ENCODE data around the gene TUBA3E.
"Not testable (repeated sequence)": the region's sequence is repeated elsewhere in the genome, so short reads cannot be mapped to it uniquely, and the experiment has no call there.

The TUBA3E gene

DNA sequence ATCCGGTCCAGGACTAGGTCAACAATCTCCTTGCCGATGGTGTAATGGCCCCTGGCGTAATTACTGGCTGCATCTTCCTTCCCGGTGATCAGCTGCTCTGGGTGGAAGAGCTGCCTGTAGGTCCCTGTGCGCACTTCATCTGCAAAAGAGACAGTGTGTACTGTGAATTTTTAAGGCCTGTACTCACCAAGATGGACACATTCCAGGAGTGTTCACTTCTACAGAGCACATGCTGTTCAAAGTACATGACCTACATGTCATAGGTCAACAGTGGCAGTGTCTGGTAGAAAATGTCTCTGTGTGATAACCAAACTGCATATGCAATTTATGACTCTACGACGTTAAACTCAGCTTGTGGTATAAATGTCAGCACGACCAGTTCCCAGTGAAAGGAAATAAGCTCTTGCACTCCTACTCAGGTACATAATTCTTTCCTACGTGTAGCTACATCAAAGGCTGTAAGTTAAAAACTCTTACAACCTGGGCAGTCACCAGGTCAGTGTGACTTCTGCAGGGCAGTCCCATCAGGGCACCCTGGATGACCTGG lies 3.1 kb downstream of the TUBA3E start:
- not testable (repeated sequence) for H3K4me3 ChIP-seq (ENCODE audit: low read length); DNase-seq (ENCODE audit: low read depth, low spot score)

DNA sequence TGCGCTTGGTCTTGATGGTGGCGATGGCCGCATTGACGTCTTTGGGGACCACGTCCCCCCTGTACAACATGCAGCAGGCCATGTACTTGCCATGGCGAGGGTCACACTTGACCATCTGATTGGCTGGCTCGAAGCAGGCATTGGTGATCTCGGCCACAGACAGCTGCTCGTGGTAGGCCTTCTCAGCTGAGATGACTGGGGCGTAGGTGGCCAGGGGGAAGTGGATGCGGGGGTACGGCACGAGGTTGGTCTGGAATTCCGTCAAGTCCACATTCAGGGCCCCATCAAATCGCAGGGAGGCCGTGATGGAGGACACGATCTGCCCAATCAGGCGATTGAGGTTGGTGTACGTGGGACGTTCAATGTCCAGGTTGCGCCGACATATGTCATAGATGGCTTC lies 4.4 kb downstream of the TUBA3E start:
- not testable (repeated sequence) for H3K4me3 ChIP-seq (ENCODE audit: low read length); DNase-seq (ENCODE audit: low read depth, low spot score)

DNA sequence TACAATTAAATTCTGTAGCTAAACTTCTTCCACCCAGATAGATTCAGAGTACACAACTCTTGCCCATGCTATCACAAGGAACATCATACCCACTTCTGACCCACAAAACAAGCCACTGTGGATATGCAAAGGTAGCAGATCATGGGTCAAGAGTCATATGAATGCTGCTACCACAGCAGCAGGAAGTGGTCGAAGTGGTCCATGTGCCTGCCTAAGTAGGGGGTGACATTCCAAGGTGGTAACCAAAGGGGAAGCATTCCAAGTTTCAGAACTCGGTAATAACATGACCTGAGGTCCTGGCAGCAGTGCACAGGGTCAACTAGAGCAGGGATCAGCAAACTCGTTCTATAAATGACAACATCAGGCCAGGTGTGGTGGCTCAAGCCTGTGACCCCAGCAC lies 5.8 kb downstream of the TUBA3E start:
- not testable (repeated sequence) for DNase-seq (ENCODE audit: low read depth, low spot score); H3K4me3 ChIP-seq (ENCODE audit: low read length)

DNA sequence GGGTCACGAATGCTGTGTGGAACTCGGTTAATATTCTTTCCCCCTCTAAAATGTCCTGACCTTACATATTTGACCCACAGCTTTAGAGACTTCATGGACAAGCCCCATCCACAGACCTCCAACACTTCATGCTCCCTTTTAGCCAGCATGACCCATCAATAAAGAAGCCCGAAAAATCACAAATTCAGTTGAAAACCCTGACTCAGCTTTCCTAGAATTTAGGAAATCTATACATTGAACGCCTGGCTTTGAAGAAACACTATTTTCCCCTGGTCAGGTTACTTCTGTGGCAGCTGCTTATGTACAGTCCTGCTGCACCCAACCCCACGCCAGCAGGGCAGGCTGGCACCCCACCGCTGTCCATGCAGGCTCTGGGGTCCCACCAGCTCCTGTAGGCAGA lies 6.9 kb downstream of the TUBA3E start:
- DNase-seq (ENCODE audit: low read depth, low spot score); H3K4me3 ChIP-seq (ENCODE audit: low read length): not testable (repeated sequence)

DNA sequence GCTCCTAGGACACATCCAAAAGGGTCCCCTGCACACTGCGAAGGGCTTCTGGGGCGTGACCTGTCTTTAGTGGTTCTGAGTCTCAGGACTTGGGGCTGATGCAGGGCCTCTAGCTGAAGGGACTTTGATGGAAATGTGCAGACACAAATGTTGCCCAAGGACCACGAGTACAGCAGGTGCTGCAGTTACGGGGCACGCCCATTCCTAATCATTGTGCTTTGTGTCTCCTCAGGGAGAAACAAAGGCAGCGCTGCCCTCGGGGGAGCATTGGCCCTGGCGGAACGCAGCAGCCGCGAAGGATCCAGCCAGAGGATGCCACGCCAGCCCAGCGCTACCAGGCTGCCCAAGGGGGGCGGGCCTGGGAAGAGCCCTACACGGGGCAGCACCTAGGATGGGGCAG lies 8.0 kb downstream of the TUBA3E start:
- no peak overlapping the region for H3K4me3 ChIP-seq (ENCODE audit: low read length)
- no peak for DNase-seq (ENCODE audit: low read depth, low spot score)

DNA sequence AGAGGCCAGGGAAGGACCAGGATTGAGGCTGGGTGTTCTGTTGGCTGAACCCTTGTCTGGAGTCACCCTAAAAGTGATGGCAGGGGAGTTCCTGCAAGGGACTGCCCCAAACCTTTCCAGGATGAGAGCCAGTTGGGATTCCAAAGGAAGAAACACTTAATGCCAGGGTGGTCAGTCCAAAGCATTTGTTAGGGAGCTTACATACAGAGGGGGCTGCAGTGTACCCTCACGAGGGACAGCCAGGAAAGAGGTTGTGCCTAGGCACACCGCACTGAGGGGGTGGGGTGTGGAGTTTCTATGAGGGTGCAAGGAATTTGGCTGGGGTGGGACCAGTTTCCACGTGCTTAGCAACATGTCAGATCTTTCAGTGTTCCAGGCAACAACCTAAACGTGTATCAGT lies 9.3 kb downstream of the TUBA3E start:
- H3K4me3 ChIP-seq (ENCODE audit: low read length); DNase-seq (ENCODE audit: low read depth, low spot score): not testable (repeated sequence)

DNA sequence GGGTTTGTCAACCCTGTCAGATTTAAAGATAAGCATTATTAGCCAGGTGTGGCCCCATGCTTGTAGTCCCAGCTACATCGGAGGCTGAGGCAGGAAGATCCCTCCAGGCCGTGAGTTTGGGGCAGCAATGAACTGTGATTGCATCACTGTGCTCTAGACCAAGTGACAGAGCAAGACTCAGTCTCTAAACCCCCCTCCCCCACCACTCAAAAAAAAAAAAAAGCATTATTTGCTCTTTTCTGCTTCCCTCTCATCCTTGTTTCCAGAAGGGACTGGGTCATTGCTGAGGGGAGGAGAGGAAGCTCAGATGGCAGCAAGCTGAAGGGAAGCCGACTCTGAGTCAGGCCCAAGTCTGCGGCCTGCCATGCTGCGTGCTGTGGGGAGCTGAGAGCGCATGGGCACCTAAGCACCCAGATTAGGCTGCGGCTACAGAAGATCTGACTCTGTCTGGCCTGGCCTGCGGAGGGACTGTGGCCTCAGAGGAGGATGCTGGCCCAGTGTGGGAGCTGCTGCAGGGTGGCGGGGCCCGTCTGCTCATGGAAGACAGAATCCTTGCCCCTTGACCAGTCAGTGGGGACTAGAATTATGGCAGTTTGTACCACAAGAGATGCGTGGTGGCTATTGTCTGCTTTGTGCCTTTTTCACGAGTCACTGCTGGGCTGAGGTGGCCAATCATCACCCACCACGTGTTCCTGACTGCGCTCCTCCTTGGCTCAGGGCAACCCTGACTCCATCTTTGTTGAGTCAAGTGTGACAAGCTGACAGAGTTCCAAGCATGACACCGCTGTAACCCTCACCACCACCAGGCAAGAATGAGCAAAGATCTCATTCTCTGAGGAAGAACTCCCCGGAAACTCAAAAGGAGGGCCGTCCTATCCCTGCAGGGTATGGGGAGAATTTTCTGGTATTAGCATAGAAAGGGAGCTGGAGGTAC lies 10.1 kb downstream of the TUBA3E start:
- not testable (repeated sequence) for DNase-seq (ENCODE audit: low read depth, low spot score); H3K4me3 ChIP-seq (ENCODE audit: low read length)

DNA sequence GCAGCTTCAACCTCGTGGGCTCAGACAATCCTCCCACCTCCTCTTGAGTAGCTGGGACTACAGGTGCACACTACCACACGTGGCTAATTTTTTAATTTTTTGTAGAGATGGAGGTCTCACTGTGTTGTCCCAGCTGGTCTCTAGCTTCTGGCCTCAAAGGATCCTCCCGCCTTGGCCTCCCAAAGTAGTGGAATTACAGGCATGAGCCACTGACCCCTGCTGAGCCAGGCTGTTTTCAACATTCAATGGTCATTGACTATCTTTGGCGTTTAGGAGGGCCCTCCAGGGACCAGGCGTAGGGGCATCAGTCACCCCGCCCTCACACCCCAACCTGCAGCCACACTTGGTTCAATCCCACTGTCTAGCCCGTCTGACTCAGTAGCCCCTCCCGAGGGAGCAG lies 11.0 kb downstream of the TUBA3E start:
- H3K4me3 ChIP-seq (ENCODE audit: low read length) = no peak overlapping the region
- no peak for DNase-seq (ENCODE audit: low read depth, low spot score)

DNA sequence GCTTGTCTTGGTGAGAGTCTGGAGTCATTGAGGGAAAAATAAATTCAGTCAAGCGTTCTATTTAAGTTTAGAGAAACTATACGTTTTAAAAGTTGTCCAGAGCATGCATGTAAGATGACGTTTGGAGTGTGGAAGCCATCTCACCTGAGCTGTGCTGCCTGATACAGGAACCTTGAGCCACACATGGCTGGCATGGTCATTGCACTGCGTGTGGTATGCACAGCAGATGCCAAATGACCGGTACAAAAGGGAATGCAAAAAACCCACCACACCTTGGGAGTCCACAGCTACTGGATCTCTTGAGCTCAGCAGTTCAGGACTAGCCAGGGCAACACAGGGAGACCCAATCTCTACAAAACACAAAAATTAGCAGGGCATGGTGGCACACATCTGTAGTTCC lies 11.8 kb downstream of the TUBA3E start:
- H3K4me3 ChIP-seq (ENCODE audit: low read length) = no peak overlapping the region
- no peak for DNase-seq (ENCODE audit: low read depth, low spot score)

DNA sequence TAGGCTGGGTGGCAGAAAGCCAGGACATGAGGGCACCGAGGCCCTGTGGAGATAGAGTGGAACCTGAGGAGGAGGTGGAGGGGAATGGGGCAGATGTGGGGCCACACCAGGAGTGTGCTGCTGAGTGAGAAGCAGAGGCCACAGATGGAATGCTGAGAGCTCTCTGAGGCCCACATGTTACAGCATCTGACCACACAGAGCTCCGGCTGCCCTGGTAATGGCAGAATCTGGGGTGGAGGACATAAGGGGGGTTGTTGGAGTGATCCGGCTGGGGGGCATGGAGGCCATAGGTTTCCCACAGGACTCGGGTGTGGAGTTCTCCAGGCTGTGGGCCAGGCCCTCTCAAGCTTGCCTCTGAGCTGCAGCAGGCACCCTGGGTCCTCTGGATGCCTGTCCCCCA lies 12.3 kb downstream of the TUBA3E start:
- DNase-seq (ENCODE audit: low read depth, low spot score) = no peak
- no peak overlapping the region for H3K4me3 ChIP-seq (ENCODE audit: low read length)

DNA sequence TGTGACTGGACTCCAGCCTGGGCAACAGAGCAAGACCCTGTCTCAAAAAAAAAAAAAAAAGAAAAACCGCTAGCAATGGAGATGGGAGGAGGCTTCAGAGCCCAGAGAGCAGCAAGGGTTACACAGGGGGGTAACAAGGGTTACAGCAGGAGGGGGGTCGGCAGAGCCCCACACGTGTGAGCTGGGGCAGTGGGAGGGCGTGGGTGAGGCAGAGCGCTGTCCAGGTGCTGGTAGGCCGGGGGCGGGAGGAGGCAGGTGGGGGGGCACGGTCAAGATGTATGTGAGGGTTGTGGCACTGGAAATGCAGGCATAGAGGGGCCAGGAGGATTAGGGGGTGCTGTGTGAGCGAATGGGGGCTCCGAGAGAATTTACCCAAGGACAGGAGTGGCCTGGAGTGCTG lies 12.8 kb downstream of the TUBA3E start:
- no peak overlapping the region for H3K4me3 ChIP-seq (ENCODE audit: low read length)
- DNase-seq (ENCODE audit: low read depth, low spot score) = no peak

DNA sequence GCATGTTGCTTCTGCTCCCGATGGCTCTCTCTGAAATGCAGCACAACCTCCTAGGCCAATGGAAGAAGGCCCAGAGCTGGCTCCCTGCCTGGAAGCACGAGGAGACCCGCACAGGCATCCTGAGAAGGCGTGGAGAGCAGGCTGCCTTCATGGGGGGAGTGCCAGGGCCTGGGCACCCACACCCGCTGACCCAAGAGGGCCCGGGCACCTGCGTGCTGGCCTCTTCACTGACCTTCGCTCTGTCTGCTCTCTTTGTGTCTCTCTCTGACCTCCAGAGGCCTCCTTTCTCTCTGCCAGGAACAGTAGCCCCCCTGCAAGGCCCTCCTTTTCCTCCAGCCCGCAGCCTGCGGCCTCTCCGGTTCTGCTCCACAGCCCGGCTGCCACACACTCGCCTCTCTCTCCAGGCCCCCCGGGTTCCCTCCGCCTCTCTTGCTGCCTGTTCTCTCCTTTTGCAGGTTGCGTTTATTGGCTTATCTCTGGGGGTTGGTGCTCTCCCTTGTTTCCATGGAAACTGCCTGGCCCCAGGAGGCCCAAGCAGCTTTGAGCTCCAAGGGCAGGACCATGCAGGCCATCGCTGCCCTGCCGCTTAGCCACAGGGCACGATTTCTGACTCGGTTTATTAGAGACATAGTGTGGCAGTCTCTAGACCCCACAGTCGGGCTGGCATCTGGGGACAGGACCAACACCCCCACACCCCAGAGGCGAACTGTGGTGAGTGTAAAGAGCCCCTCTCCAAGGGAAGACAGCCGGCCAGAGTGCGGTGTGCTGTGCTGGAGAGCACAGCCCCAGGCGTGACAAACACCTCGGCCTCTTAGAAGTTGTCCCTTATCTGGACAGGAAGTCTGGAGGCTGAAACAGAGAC lies 14.5 kb downstream of the TUBA3E start:
- DNase-seq (ENCODE audit: low read depth, low spot score) = no peak
- H3K4me3 ChIP-seq (ENCODE audit: low read length) = peak overlapping the region; percentile 94

DNA sequence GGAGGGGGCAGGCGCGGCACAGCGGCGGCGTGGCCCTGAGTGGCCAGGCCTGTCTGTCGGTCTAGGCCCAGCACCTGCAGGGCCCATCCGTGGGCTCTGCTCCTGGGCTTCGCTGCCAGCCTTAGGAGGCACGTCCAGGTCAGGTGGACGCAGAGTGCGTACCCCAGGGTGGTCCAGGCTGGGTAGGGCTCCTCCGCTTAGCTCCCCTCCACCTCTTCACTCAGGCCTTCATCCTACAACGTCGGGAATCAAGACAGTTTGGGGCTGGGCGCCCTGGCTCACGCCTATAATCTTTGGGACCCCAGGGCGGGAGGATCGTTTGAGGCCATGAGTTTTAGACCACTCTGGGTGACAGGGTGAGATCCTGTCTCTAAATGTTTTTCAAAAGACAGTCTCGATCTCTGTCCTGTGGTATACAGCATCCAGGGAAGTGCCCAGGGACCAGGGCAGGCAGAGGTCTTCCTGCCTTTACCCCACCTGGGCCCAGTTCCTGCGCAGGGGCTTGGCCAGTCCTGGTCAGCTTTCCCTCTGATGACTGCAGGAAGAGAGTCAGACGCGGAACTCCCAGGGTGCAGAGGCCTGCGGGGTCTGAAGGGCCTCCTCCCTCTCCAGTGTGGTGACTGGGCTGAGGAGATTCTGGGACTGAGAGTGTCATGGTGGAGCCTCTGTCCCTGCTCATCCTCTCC lies 15.3 kb downstream of the TUBA3E start:
- peak overlapping the region; percentile 94 for H3K4me3 ChIP-seq (ENCODE audit: low read length)
- DNase-seq (ENCODE audit: low read depth, low spot score) = not testable (repeated sequence)

DNA sequence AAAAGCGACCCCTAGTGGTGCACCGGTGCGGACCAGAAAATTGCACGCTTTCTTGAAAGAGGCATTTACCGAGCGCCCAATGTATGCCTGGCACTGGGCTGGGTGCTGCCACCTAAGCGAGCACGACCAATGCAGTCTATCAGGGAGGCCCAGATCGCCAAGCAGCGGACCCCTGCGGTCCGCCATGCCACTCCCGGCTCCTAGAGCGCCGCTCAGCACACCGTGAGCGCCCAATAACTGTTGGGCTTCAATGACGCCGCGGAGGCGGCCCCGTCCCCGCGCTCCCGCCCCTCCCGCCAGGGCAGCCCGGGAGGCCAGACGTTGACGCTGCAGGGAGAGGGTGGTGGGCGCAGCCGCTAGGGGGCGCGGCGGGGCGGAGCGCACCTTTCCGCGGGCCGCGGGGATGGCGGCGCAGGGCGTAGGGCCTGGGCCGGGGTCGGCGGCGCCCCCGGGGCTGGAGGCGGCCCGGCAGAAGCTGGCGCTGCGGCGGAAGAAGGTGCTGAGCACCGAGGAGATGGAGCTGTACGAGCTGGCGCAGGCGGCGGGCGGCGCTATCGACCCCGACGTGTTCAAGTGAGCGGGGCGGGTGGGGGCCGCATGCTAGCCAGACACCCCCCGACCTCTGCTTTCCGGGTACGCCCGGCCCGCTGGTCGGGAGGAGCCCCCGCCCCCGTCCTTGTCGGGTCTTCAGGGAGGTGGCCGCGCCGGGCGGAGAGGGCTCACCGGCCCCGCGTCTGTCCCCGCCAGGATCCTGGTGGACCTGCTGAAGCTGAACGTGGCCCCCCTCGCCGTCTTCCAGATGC lies 16.2 kb downstream of the TUBA3E start, which contains the start of gene MZT2B:
Gene MZT2B (plus strand): TSS at position 383 of the 803 bp plus-strand sequence. CDS start 21 bp downstream, at position 404.
- peak within 1 kb of the TSS; percentile 94 for H3K4me3 ChIP-seq (ENCODE audit: low read length)
- peak; percentile 78 for DNase-seq (ENCODE audit: low read depth, low spot score)

DNA sequence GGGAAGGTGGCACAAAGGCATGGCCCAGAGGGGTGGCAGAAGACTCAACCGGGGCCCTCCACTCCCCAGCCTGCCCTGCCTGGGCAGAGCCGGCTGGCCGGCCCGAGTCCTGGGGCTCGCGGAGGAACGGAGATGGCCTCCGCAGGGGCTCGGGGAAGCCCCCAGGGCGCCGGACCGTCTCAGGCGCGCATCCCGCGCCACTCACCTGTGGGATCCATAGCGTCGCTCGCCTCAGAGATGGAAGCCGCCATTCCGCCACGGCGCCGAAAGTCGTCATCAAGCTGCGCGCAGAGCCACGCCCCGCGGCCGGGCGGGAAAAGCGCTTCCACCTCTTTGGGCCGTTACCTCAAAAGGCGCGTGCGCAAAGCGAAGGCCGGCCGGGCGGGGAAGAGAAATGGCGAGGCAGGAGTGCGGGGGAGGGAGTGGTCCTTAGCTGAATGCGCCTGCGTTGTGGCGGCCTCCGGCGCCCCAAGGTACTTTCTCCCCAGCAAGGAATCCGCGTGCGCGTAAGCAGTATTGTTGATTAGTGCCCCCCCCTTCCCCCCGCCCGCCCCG lies 16.8 kb downstream of the TUBA3E start, which contains the start of gene SMPD4:
Gene SMPD4 (minus strand): TSS at position 278 of the 555 bp plus-strand sequence. CDS start 5,010 bp downstream, outside the sequence.
- peak; percentile 90 for DNase-seq (ENCODE audit: low read depth, low spot score)
- H3K4me3 ChIP-seq (ENCODE audit: low read length) = peak within 1 kb of the TSS; percentile 94

DNA sequence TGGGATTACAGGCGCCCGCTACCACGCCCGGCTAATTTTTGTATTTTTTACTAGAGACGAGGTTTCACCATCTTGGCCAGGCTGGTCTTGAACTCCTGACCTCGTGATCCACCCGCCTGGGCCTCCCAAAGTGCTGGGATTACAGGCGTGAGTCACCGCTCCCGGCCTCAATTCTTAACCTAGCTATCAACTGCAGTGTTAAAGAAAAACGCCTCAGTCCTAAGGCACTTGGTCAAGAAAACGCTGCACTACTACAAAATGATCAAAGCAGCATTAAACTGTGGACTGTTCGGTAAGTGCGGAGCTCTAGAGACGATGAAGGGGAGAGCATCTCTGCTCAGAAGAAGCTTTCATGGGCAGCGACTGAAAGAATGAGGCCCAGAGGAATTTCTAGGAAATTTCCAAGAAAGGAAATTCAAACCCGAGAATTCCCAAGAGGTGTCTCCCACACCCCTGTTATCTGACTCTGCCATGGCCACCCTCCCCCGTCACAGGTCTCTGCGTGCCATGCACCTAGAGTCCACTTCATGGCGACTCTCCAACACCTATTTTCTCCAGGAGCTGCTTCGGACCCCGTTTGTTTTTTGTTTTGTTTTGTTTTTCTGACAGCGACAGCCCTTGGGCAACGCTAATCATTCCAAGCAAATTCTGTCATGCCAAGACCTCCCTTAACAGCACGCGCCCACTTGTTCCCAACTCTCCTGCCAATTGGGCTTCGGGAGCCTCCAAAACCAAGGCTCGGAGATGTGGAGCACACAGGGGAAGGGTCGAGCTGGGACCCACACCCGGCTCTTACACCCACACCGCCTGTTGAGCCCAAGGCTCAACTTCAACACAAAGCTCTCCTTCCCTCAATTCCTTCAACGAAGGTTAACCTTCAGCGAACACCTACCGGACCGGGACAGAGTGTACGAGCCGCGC lies 17.6 kb downstream of the TUBA3E start:
- DNase-seq (ENCODE audit: low read depth, low spot score) = not testable (repeated sequence)
- peak overlapping the region; percentile 94 for H3K4me3 ChIP-seq (ENCODE audit: low read length)

DNA sequence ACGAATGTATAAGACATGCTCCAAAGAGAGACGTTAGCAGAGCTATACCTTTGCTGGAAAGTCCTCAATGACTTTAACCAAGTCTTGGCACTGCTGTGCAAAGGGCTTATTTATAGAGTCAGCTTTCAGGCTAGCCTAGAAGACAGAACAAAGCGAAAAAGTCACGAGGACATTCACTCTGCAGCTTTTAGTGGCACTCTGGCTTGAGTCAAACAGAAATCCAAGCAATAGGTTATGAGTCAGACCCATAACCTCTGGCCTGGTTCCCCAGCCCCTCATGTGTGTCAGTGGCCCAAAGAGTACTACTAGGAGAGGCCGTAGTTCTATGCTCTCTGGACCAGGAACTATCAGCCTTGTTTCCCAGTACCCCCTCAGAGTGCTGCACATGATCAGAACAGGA lies 23.4 kb downstream of the TUBA3E start:
- not testable (repeated sequence) for H3K4me3 ChIP-seq (ENCODE audit: low read length); DNase-seq (ENCODE audit: low read depth, low spot score)

Data from Jurkat, Clone E6-1 (cell line).